H1 (cell line): ENCODE data around the gene POLR3A. TPM values are rescaled to one million over a fixed set of nuclear protein-coding genes. Genes with fewer than 3 reads are reported as not detected.

Experiments used
- CTCF ChIA-PET: fragments of 300-600 bp; sonication (Branson Sonifier 250); formaldehyde crosslinking; loops from one replicate; lab custom pipeline; 2021; ENCODE audit not compliant: partially characterized antibody; lab: Charles Lee
- POLR2A ChIA-PET: fragments of 300-600 bp; sonication (Branson Sonifier 250); formaldehyde crosslinking; loops from one replicate; lab custom pipeline; 2021; ENCODE audit warnings: inconsistent platforms; ENCODE audit not compliant: partially characterized antibody; lab: Charles Lee
- DNase-seq, 2 experiments: peaks; one replicate each; pipeline versions ENCODE4 v3.0.0 to v3.0.0-alpha.2; 2010 to 2022; ENCODE audit warnings: low spot score in 2 of 2, low read depth in 1 of 2, mixed read lengths in 1 of 2
- FAIRE-seq: peaks from 2 replicates; lab custom pipeline; 2011; peaks lifted over from hg19 to GRCh38; lab: Jason Lieb, UNC
- H2AFZ ChIP-seq: 2 replicates; pipeline ENCODE4 v1.8.1; 2012; ENCODE audit warnings: low read length, inconsistent platforms
- H2AK5ac ChIP-seq: 2 replicates; pipeline ENCODE4 v1.6.1; 2013; ENCODE audit warnings: low read depth, low read length
- H2BK120ac ChIP-seq: replicated peaks from 2 replicates; pipeline ENCODE3; 2013; ENCODE audit warnings: low read depth, low read length, inconsistent platforms
- H2BK12ac ChIP-seq: 2 replicates; pipeline ENCODE4 v1.6.1; 2013; ENCODE audit warnings: low read depth, low read length
- H2BK15ac ChIP-seq: 2 replicates; pipeline ENCODE4 v1.6.1; 2013; ENCODE audit warnings: low read length
- H2BK20ac ChIP-seq: 2 replicates; pipeline ENCODE4 v1.6.1; 2013; ENCODE audit warnings: low read length
- H2BK5ac ChIP-seq: 2 replicates; pipeline ENCODE4 v1.6.1; 2013; ENCODE audit warnings: low read depth, low read length
- H3K14ac ChIP-seq: 2 replicates; pipeline ENCODE4 v1.6.1; 2013; ENCODE audit warnings: inconsistent platforms; ENCODE audit not compliant: insufficient read length
- H3K18ac ChIP-seq: 2 replicates; pipeline ENCODE4 v1.6.1; 2013; ENCODE audit warnings: low read length; ENCODE audit errors: extremely low read depth
- H3K23ac ChIP-seq: 2 replicates; pipeline ENCODE4 v1.6.1; 2013; ENCODE audit warnings: inconsistent platforms; ENCODE audit not compliant: insufficient read length
- H3K23me2 ChIP-seq: 2 replicates; pipeline ENCODE4 v1.6.1; 2013; ENCODE audit warnings: low read depth, low read length
- H3K27ac ChIP-seq: 2 replicates; pipeline ENCODE4 v1.6.1; 2011; ENCODE audit warnings: low read depth, low read length, inconsistent platforms
- H3K27me3 ChIP-seq, 4 experiments: replicated peaks in 1 of 4; 1 replicate in 1 of 4; 2 replicates in 3 of 4; pipeline versions ENCODE4 v1.6.1 to v1.8.1; 2011 to 2013; ENCODE audit warnings: low read length in 3 of 4, mild to moderate bottlenecking in 3 of 4, inconsistent platforms in 2 of 4, mixed read lengths in 2 of 4, moderate library complexity in 1 of 4; ENCODE audit not compliant: control insufficient read depth in 3 of 4, insufficient read depth in 3 of 4; ENCODE audit errors: extremely low read depth in 1 of 4
- H3K36me3 ChIP-seq, 4 experiments: 2 replicates each; pipeline versions ENCODE4 v1.6.1 to v1.8.1; 2011 to 2013; ENCODE audit warnings: mild to moderate bottlenecking in 4 of 4, low read length in 3 of 4, moderate library complexity in 2 of 4, control low read depth in 1 of 4, inconsistent platforms in 1 of 4; ENCODE audit not compliant: insufficient read depth in 4 of 4, control insufficient read depth in 2 of 4
- H3K4ac ChIP-seq: replicated peaks from 2 replicates; pipeline ENCODE3; 2013; ENCODE audit warnings: low read length, low read depth, mixed read lengths, inconsistent platforms; ENCODE audit not compliant: insufficient read length
- H3K4me1 ChIP-seq, 4 experiments: replicated peaks in 1 of 4; 1 replicate in 1 of 4; 2 replicates in 3 of 4; pipeline versions ENCODE4 v1.6.1 to v1.8.1; 2011 to 2013; ENCODE audit warnings: low read length in 3 of 4, inconsistent platforms in 2 of 4, mixed read lengths in 1 of 4; ENCODE audit not compliant: insufficient read depth in 4 of 4, control insufficient read depth in 3 of 4
- H3K4me2 ChIP-seq, 2 experiments: 2 replicates each; pipeline versions ENCODE4 v1.6.1 to v1.8.1; 2011 to 2013; ENCODE audit warnings: low read depth in 2 of 2, low read length in 2 of 2, control low read depth in 1 of 2, inconsistent platforms in 1 of 2, mild to moderate bottlenecking in 1 of 2; ENCODE audit not compliant: insufficient read depth in 1 of 2
- H3K4me3 ChIP-seq, 4 experiments: fragments of 200-600, 300-600 bp in 1 of 4; sonication (generic), shearing (Covaris generic), sonication (Bioruptor Twin) in 1 of 4; 2 replicates each; pipeline versions ENCODE4 v1.5.1 to v1.8.1; 2011 to 2016; ENCODE audit warnings: low read length in 4 of 4, low read depth in 3 of 4, control low read depth in 2 of 4, inconsistent platforms in 2 of 4, mild to moderate bottlenecking in 2 of 4, mixed read lengths in 1 of 4, moderate library complexity in 1 of 4; ENCODE audit not compliant: insufficient read depth in 2 of 4; ENCODE audit errors: extremely low read depth in 1 of 4
- H3K56ac ChIP-seq: replicated peaks from 2 replicates; pipeline ENCODE3; 2013; ENCODE audit warnings: low read depth, mild to moderate bottlenecking, mixed read lengths, low read length, inconsistent platforms; ENCODE audit not compliant: insufficient read length
- H3K79me1 ChIP-seq: 2 replicates; pipeline ENCODE4 v1.6.1; 2013; ENCODE audit warnings: low read depth, low read length, control low read depth
- H3K79me2 ChIP-seq, 2 experiments: 2 replicates each; pipeline versions ENCODE4 v1.6.1 to v1.8.1; 2012 to 2013; ENCODE audit warnings: low read length in 2 of 2, mild to moderate bottlenecking in 2 of 2, inconsistent platforms in 1 of 2; ENCODE audit not compliant: insufficient read depth in 2 of 2, control insufficient read depth in 1 of 2
- H3K9ac ChIP-seq, 4 experiments: replicated peaks in 1 of 4; 1 replicate in 1 of 4; 2 replicates in 3 of 4; pipeline versions ENCODE4 v1.6.1 to v1.8.1; 2011 to 2013; ENCODE audit warnings: low read depth in 3 of 4, low read length in 3 of 4, control low read depth in 2 of 4, mild to moderate bottlenecking in 2 of 4, moderate library complexity in 2 of 4, inconsistent platforms in 1 of 4; ENCODE audit errors: extremely low read depth in 1 of 4
- H3K9me3 ChIP-seq, 2 experiments: 2 replicates each; pipeline versions ENCODE4 v1.6.1 to v1.8.1; 2012 to 2013; ENCODE audit warnings: mild to moderate bottlenecking in 2 of 2, moderate library complexity in 2 of 2, control low read depth in 1 of 2, inconsistent platforms in 1 of 2, low read depth in 1 of 2, low read length in 1 of 2, mixed read lengths in 1 of 2; ENCODE audit not compliant: insufficient read depth in 2 of 2
- H4K20me1 ChIP-seq, 2 experiments: replicated peaks in 1 of 2; 2 replicates each; pipeline versions ENCODE3 to v1.8.1; 2011 to 2013; ENCODE audit warnings: inconsistent platforms in 2 of 2, low read length in 2 of 2, mild to moderate bottlenecking in 1 of 2; ENCODE audit not compliant: insufficient read depth in 2 of 2, control insufficient read depth in 1 of 2
- H4K5ac ChIP-seq: 2 replicates; pipeline ENCODE4 v1.6.1; 2013; ENCODE audit warnings: low read length, low read depth, mixed read lengths, inconsistent platforms; ENCODE audit not compliant: insufficient read length
- H4K8ac ChIP-seq: 2 replicates; pipeline ENCODE4 v1.8.0; 2013; ENCODE audit warnings: mild to moderate bottlenecking, moderate library complexity, low read length, inconsistent platforms; ENCODE audit not compliant: insufficient read depth; ENCODE audit errors: extremely low read depth
- H4K91ac ChIP-seq: replicated peaks from 2 replicates; pipeline ENCODE3; 2013; ENCODE audit warnings: low read length, mixed read lengths, inconsistent platforms; ENCODE audit not compliant: insufficient read length
- BRCA1 ChIP-seq: IDR thresholded peaks from 2 replicates; pipeline ENCODE4 v1.6.1; 2012; ENCODE audit warnings: low read depth, low read length, improper control_type of control experiment
- WGBS, 2 experiments: shearing (Covaris generic) in 1 of 2; methylation state at CpG; one replicate each; pipeline versions ENCODE4 v1.1.6 to v1.1.7; 2013 to 2015; ENCODE audit warnings: low lambda C conversion rate in 2 of 2, mixed read lengths in 2 of 2, inconsistent platforms in 1 of 2, low coverage in 1 of 2, missing lambda C conversion rate in 1 of 2; ENCODE audit not compliant: insufficient replicate concordance in 2 of 2, insufficient coverage in 1 of 2, insufficient read length in 1 of 2; ENCODE audit errors: extremely low coverage in 1 of 2, missing lambda C conversion rate in 1 of 2; 5-methylcytosine and 5-hydroxymethylcytosine counted together
- polyA plus RNA-seq, 7 experiments: library from polyadenylated mRNA; depleted of rRNA in 3 of 7; stranded (reverse) in 5 of 7; unstranded in 2 of 7; fragments of >200 nt in 5 of 7; fragments of 200-250 nt in 2 of 7; gene quantifications; 1 replicate in 5 of 7; 2 replicates in 1 of 7; 4 replicates in 1 of 7; pipeline versions ENCODE4 v1.2.1 to v1.2.3, GENCODE V29; 2011 to 2013; ENCODE audit warnings: missing spikeins in 2 of 7, mixed read lengths in 2 of 7
- total RNA-seq: library from RNA; stranded (reverse); fragmentation: NEBNext Ultra II Directional; extraction: Animal tissue kit (Norgen Biotek cat#: 25700); gene quantifications from 2 replicates; pipeline ENCODE4 v1.2.1, GENCODE V29; 2021

Gene POLR3A
- total and polyA plus RNA-seq, 2 of the 8 experiments (the other 6 are each of a cell fraction or from before 2014, with no cell fraction given): 11.3 to 38.6 TPM

DNA sequence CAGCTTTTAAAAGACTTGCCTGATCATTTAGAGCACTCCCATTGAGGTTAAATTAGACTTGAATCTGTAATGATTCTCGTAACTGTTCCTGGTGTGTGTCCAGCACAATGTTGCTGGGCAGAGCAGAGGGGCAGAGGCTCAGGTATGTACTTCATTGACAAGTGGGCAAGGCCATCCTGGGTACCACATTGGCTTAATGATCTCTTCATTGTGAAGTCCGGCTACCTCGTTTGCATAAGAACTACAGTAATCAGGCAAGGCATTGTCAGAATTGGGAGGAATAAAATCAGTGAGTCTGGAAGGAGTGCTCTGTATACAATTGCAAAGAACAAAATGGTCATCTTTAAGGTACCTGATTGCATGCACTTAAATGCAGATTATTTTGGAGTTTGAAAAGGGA is 10.4 kb upstream of the POLR3A start:
- peaks cover 11 to 67% of the 10 kb centered on the region in 2 experiments for H3K79me2 ChIP-seq
- TF ChIP-seq BRCA1: no peak

More for the DNA sequence above, 10.4 kb upstream of the POLR3A start:
- no peak overlapping the region for H2BK20ac ChIP-seq
- no peak overlapping the region for H4K5ac ChIP-seq
- no peak overlapping the region for H3K27ac ChIP-seq
- DNase-seq (peak in 1 of 2 experiments; percentile 61), FAIRE-seq (no peak)
- H2BK120ac ChIP-seq: no peak overlapping the region
- peaks cover 41 to 83% (median 75%) of the 10 kb centered on the region in 4 experiments for H3K36me3 ChIP-seq
- no peak overlapping the region for H3K23ac ChIP-seq
- H2BK5ac ChIP-seq: no peak overlapping the region
- peaks cover 12% of the 10 kb centered on the region; the same call in 1 of the 2 replicates for H3K79me1 ChIP-seq
- H3K23me2 ChIP-seq: peaks cover 8% of the 10 kb centered on the region
- peak overlapping the region; percentile 52 to 75 for H3K4me2 ChIP-seq
- no peak overlapping the region for H2BK15ac ChIP-seq
- POLR2A ChIA-PET: interaction anchor here (0.7 to 5.8 kb wide), 9 partner anchors 9 to 168 kb away, joined by 3 to 41 read pairs (median 3); partner anchors contain the start of gene POLR3A
- H3K14ac ChIP-seq: no peak overlapping the region
- 39% methylated on average over 3 of the region's 3 CpGs; no CpG with 5 or more reads in 1 of the 2 experiments for WGBS, 2 experiments
- H3K56ac ChIP-seq: no peak overlapping the region
- H3K9me3 ChIP-seq: no peaks in the 10 kb centered on the region
- H3K27me3 ChIP-seq: no peaks in the 10 kb centered on the region; a peak in 1 of 7 replicates
- CTCF ChIA-PET: interaction anchor here (0.9 kb wide), 1 partner anchor 314 kb away, joined by 3 read pairs; no protein-coding TSS in a partner anchor
- H2AK5ac ChIP-seq: no peak overlapping the region
- no peak overlapping the region for H3K9ac ChIP-seq
- H4K8ac ChIP-seq: no peak overlapping the region
- peaks cover 30 to 56% of the 10 kb centered on the region in 2 experiments for H4K20me1 ChIP-seq
- no peak overlapping the region for H2AFZ ChIP-seq
- H3K4me3 ChIP-seq: peak overlapping the region in 1 of 4 experiments; percentile 42; a peak in 3 of 8 replicates
- no peak overlapping the region for H3K4ac ChIP-seq
- H3K4me1 ChIP-seq: peaks cover 13 to 44% (median 33%) of the 10 kb centered on the region in 4 experiments
- no peak overlapping the region for H4K91ac ChIP-seq
- H3K18ac ChIP-seq: no peak overlapping the region; the same call in 1 of the 2 replicates
- H2BK12ac ChIP-seq: no peak overlapping the region
